Panc1 (cell line): ENCODE measurements around the gene RNF149.

Source experiments
- CTCF ChIP-seq: fragments of 450-650 bp; IDR thresholded peaks from 2 replicates; pipeline ENCODE4 v1.5.1; 2017; ENCODE audit warnings: mild to moderate bottlenecking
- POLR2AphosphoS5 ChIP-seq: IDR thresholded peaks from 2 replicates; pipeline ENCODE4 v1.6.1; 2012; ENCODE audit warnings: mild to moderate bottlenecking, low read depth, low read length, moderate library complexity
- REST ChIP-seq, 2 experiments: IDR thresholded peaks; 2 replicates each; pipeline ENCODE4 v1.6.1; 2011 to 2012; ENCODE audit warnings: low read depth in 2 of 2, control low read depth in 1 of 2, low read length in 1 of 2, mild to moderate bottlenecking in 1 of 2, moderate library complexity in 1 of 2; ENCODE audit not compliant: insufficient read depth in 1 of 2

GRCh38 chr2:101342625-101343008, 34.1 kb upstream of the RNF149 start:
- TF ChIP-seq CTCF (no peak), REST (IDR thresholded peaks at IDR 0.05; ENCODE audit: insufficient read depth in 1 of 2, low read depth in 2 of 2, low read length in 1 of 2) (no peak), POLR2AphosphoS5 (no peak)
